Islet of Langerhans (tissue), 1 donor: ENCODE data around the gene PIGV.
A peak's percentile ranks its signal among the peaks of the same experiment; 100 is the strongest.

Experiments
- FAIRE-seq: peaks from one replicate; lab custom pipeline; 2011; peaks lifted over from hg19 to GRCh38; lab: Jason Lieb, UNC

Gene PIGV

DNA sequence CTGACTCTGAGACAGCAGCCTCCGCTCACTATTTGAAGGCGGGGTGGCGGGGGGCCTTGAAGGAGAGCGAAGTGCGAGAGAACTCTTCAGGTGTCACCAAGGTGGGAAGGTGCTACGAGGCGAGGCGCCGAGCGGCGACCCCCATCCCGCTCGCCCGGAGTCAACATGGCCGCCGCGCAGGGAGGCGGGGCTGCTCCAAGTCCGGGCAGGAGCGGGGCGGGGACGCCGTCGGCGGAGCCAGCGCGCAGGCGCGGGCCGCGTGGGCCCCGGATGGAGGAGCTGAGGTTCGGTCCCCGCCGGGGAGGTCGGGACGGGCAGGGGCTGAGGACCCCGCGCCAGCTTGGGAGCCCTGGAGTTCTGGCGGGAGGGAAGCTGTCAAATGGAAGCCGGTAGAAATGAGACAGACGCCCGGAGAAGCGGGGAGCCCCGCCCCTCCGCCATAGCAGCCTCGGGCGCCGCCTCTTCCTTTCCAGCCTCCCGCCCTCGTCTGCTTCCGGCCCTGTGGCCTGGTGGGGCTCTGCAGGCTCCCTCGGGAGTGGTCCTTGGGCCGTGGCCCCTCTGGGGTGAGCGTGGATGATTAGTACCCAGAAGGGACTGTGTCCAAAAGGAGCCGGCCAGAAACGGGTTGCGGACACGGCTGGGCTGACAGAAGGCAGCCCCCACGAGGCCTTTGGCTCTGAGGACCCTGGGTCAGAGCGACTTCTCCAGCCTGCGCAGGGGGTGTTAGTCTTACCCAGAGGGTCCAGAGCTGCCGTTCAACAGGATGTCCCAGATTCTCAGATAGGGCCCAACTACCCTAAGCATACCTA, at the start of gene PIGV:
TSS of gene PIGV (plus strand) at position 245 of the 809 bp plus-strand sequence. CDS start 2,866 bp downstream, outside the sequence.
- FAIRE-seq = no peak

DNA sequence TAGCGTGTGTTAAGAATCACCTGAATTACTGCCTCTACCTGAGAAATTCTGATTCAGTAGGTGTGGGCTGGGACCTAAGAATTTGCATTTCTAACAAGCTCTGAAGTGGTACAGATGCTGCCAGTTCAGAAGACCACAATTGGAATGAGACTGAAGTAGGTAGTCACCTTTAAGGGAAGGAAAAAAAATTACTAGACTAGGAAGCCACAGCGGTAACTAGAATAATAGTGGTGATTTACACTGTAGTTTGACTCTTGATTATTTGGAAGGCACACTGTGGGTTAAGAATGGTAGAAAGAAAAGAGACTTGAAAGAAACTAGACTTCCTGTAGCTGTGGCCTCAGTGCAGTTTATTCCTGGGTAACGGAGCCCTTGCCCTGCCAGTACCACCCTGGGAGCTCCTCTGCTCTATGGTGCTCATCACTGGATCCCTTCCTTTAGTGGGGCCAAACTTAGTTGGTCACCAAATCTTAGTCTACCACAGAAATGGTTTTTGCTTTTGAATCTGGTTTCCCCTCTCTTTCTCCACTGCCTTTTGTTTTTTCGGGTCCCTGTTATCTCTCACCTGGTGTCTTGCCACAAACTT, 48.3 kb upstream of the PIGV start:
- no peak for FAIRE-seq

DNA sequence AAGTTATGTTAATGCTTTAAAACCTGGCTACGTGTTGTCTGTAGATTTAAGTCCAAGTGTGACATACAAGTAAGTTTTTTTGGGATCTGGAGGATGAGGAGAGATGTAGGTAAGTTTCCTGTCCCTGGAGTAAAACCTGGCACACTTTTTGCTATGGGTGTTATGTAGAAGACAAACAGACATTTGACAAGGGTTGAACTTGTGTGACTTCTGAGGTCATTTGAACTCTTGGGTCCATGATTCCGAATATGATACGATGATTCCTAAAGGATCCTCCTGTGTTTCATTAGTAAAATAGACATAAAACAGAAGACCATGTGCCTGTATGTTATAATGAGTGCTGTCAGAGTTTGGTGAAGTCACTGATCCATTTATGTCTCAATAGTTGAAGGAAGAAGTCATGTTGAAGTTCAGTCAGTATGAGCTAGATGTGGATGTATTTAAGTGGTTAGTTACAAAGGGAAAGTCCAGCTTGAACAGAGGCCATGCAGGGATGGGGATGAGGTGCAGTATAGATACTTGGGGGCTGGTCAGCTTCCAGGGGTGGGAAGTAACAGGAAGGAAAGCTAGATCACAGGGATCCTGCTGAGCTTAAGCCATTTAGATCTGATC, 47.6 kb upstream of the PIGV start:
- no peak for FAIRE-seq

DNA sequence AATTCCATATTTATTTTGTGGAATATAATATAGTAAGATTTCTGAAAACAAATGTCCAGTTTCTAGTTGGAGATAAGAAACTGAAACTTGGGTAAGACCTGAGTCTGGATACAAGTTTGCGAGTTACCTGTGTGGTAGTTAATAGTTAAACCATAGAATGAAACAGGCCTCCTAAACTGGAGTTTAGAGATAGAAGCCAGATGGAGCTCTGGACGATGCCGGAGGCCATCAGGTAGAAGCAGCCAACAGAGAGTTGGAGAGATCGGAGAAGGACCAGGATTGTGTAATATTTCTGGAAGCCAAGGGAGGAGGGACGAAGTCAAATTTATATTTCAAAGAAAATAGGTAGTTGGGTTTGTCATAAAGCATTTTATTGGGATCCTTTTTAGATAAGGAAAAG, 46.8 kb upstream of the PIGV start:
- no peak for FAIRE-seq

DNA sequence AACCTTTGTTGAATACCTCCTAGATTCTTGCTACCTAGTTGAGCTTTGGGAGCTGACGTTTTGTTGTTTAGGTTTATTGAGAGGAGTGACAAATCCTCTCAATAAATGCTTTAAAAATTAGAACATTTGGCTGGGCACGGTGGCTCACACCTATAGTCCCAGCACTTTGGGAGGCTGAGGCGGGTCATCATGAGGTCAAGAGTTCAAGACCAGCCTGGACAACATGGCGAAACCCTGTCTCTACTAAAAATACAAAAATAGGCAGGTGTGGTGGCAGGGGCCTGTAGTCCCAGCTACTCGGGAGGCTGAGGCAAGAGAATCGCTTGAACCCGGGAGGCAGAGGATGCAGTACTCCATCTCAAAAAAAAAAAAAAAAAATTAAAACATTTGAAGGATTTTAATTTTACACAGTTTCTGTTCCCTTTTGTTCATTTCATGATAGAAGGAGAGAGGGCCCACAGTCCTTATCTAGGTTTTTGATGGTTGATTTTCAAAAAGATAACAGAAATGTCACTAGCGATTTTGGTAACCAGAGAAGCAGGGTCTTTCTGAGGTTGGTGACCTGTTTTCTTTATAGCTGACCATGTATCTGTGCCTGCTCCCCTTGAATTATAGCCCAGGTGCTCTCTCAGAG, 44.2 kb upstream of the PIGV start:
- no peak for FAIRE-seq

DNA sequence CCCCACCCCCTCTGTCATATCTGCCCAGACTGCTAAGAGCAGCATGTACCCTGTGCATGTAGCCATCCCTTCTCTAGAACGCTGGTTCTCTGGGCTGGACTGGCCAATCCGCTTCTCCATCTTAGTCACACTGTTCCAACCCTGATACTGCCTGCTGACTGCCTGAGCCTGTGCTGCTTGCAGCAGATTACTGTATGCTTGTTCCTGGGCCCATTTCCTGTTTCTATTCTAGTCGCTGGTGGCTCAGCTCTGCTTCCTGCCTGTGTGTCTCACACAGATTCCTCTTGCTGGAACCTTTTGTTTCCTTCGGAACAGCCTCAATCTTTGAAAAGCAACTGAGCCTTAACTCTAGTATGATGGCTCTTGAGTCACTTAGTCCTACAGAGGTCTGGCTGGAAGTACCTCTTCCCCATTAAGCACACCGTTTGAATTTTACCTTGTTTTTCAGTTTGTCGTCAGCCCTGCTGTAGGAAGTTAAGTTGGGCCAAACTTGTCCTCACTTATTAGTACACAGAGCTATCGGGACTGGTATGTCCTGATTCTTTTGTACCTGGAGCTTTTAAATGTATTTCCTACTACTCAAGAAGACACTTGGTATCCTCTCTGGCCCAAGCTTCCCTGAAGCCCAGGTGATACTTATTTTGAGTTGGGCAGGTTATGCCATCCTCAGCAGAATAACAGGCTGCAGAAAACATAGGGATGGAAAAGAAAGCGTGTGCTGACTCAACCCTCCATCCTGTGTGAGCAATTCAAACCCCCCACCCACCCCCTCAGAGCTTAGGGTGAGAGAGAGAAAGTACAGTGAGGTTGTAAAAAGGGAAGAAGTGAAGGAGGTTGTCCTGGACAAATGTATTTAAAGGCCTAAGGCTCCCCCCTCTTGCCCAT, 43.4 kb upstream of the PIGV start:
- no peak for FAIRE-seq

DNA sequence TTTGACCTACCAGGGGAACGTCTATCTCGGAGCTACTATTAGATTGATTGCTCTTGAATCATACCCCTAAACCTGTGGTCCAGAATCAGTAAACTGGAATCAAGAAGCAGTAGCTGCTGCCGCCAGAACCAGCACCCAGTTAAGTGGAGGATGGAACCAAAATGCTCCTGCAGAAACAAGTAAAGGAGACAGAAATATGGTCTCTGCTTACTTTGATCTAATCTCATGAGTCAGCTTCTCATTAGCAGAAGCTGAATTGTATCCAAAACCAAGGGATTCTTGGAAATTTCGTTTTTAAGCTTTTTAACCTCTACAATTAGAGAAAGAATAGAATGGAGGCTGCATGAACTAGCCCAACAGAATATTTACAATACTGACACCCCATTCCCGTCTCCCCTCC, 42.6 kb upstream of the PIGV start:
- no peak for FAIRE-seq

DNA sequence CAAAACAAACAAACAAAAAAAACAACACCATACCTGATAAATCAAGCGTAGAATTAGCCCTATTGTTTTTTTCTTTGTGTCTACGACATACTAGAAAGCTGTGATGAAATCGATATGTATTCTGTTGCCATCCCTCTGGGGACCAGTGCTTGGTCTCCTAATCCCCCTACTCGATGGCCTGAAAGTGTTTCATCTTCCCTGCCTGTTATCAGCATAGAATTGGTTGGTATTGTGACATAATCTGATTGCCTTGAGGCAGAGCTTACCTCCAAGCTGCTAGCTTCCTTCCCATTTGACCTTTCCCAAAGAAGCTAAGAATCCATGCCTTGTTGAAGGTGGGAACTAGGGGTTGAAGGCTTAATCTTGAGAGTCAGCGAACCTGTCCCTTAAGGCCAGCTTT, 40.7 kb upstream of the PIGV start:
- FAIRE-seq = no peak

DNA sequence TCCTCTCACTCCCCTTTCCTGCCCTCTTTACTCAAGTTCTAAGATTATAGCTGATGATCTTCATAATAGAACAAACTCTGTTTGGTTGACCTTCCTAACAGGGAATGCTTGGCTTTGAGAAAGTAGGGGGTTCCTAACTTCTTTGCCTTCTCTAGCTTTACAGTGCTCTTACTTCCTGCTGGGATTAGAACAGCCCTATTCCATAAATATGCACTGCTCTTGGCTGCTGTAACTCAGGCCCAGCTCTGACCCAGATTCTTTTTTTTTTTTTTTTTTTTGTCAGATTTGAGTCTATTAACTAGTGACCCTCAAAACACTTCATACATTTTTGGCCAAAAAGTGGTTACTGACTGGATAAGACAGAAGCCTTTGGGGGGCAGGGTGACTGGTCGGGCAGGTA, 39.4 kb upstream of the PIGV start:
- no peak for FAIRE-seq

DNA sequence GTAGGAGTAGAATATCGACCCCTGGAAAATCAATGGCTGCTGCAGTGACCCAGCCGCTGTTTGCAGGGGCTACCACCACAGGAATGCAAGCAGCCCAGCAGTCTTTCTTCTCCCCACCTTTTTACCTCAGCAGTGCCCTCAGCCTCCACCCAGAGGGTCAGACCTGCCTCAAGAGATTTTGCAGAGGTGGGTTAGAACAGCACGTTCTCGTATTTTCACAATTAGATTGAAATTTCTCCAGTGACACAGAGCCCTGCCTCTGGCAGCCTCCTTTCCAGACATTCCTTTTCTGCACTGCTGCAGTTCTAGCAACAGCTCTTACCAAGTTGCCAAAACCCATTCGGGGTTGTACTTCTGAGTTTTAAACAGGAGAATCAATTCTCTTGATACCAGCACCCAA, 38.3 kb upstream of the PIGV start:
- no peak for FAIRE-seq

DNA sequence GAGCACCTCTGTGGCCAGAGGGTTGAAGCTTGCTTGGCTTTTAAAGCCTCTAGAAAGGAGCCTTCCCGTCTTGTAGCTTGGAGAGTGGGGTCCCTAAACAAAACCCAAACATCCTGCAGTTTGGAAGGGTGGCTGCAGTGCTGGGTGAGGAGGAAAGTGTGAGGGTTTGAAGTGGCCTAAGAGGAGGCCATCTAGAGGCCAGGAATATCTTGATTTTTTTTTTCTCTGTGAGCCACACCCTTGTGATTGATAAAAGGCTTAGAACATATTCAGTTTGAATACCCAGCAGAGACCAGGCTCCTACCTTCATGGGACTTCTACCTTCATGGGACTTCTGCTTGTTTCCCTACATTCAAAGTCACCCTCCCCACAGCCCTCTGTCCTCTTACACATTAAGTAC, 37.3 kb upstream of the PIGV start:
- FAIRE-seq = no peak

DNA sequence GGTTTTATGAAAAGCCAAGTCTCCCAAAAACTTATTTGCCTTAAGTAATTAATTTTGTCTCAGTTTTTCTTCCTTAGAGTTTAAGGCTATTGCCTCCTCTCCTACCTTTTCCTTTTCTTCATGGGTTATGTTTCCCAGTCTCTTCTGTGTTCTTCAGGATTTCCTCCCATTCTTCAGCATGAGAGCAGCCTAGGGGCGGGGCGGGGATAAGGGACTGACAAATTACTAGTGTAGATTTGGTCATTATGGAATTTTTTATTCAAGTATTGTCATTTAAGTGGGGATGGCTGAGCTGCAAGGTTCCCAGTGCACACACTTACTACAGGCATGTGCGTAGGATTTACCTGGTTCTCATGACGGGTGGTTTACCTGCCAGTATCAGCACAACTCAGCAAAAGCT, 35.2 kb upstream of the PIGV start:
- FAIRE-seq = no peak

DNA sequence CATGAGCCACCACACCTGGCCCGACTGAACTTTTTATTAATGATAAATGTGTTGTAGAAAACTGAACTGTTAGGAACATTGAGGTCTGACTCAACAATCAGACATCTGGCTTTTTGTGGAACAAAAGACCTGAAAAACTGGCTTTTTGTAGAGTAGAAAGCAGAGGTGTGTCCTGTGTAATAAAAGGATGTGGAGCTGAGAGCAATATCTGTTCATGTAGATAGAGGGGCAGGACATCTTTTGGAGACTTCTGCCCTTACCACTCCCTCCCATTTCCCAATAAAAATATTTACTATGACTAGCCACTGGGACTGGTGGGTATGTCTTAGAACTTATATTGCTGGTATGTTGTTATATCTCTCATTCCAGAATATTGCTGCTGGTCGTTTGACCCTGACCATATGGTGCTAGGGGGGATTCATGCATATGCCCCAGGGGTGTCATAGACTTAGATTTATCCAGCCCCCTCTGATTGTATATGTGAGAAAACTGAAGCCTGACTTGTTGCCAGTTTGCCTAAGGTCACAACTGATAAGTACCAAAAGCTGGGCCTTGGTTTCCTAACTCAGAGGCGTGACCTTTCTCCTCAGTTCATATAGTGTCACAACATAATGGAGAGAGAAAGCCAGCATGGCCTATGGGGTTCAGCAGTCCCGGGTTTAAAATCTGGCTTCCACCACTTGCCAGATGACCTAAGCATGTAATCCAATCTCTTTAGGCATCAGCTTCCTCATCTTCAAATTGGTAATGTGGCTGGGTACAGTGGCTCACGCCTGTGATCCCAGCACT, 33.5 kb upstream of the PIGV start:
- FAIRE-seq = no peak

DNA sequence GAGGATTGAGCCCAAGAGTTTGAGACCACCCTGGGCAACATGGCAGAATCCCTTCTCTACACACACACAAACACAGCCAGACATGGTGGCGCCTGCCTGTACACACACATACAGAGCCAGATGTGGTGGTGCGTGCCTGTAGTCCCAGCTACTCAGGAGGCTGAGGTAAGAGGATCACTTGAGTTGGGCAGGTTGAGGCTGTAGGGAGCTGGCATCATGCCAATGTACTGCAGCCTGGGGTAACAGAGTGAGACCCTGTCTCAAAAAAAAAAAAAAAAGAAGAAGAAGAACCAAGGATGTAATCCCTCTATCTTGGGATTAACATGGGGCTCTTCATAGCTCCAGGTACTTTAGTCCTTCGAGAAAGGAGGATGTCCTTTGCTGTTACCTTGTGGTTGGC, 29.4 kb upstream of the PIGV start:
- FAIRE-seq = no peak

DNA sequence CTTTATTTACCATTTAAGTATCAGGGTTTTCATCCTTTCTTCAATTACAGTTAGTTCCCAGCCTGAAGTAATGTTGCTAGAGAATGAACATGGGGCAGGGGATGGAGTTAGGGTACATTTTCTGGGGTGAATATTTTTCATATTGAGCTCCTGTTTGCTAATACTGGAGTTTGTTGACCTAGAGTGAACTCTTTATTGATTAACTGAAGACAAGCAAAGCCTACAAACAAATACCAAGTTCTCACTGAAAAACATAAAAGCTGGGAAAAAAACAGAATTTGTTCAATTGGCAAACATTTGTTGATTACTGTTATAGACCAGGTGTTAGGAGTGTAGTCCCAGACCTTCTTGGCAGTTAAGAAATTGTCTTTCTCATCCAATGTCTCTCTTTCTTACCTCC, 28.2 kb upstream of the PIGV start:
- FAIRE-seq = no peak

DNA sequence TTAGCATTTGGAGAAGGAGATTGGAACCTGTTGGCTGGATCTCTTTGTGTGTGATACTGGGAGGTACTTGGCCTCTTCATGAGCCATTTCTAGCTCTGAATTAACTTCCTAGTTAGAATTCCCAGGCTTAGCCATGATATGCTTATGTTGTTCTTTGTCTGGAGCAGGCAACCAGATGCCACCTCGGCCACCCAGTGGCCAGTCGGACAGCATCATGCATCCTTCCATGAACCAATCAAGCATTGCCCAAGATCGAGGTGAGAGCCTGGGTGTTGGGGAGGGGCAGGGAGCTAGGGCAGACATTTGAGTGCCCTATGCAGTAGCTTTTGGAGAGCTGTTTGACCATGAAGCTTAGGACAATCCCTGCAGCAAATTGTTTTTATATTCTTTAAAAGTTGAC, 26.5 kb upstream of the PIGV start:
- FAIRE-seq = no peak

DNA sequence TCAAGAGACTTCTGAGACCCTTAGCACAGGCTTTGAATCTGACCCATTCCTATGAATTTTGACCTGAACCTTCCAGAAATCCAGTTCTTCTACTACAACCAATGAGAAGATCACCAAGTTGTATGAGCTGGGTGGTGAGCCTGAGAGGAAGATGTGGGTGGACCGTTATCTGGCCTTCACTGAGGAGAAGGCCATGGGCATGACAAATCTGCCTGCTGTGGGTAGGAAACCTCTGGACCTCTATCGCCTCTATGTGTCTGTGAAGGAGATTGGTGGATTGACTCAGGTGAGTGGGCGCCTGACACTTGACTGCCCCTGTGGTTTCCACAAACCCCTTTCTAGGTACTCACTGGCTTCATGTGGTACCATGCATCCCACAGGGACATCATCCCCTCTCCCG, 20.0 kb upstream of the PIGV start:
- no peak for FAIRE-seq

DNA sequence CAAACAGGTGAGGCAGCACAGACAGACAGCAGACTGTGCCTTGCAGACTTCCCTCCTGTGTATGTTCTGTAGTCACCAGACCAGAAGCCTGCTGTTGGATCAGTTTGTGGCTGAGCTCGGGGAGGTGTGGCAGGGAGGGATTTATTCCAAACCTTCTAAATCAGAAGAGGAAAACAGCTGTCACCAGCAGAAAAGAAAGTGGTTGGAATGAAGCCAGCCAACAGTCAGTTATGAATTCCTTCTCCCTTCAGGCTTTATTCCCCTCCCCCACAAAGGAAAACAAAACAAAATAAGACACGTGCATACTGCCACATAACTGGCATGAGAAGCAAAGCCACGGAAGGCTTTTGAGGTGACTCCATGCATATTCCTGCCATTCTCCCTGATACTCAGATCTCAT, 19.0 kb upstream of the PIGV start:
- FAIRE-seq = no peak

DNA sequence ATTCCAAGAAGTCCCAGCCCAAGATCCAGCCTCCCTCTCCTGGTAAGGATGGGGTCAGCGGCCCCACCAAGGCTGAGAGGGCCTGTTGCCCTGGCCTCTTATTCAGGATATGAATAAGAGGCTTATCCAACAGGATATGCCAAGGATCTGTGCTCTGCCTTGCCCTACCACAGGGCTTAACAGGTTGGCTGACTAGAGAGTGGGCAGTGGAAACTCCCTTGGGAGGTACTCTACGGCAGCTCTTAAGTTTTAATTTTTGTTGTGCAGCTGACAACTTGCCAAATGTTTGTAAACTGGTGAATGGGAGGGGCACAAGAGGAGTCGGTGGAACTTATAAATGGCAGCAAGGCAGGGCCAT, 16.5 kb upstream of the PIGV start:
- no peak for FAIRE-seq

DNA sequence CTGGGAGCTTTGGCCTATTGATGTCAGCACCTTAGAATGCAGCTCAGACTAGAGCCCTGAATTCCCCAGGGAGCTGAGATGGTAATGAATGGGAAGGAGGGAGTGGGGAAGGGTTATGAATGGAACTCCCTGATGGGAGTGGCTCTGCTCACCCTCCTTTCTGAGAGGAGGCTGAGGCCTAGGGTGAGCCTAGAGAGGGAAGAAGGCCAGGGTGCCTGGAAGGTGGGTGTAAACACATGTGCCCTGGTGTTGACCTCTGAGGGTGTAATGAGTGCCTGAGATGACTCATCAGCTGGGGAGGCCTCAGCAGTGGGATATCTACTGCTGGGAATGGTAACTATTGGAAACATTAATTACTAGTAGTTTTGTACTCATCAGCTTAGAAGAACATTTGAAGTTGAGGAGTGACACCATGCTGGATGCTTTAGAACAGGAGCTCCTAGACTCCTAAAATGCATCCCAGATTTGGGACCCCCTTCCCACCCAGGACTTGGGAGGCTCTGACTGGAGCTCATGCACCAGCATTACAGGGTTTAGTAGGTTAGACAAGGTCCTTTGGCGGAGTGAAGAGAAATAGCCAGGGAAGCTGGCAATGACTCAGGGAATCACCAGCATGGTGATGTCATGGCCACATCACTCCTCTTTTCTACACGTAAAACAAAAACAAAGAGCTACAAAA, 16.0 kb upstream of the PIGV start:
- FAIRE-seq = peak; percentile 56

DNA sequence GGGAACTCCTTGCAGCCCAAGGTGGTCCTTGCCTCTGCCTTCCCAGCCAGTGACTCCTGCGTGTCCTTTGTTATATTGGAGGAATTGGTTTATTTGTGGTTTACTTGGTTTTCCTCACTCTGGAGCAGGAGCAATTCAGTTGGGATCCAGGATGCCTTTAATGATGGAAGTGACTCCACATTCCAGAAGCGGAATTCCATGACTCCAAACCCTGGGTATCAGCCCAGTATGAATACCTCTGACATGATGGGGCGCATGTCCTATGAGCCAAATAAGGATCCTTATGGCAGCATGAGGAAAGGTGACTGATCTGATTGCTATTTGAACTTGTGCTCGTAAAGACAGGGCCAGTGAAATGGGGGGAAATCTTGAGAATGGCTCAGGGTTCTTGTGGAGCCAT, 15.1 kb upstream of the PIGV start:
- FAIRE-seq = no peak
